Measurements from ENCODE around the gene RELN.

RELN gene

DNA sequence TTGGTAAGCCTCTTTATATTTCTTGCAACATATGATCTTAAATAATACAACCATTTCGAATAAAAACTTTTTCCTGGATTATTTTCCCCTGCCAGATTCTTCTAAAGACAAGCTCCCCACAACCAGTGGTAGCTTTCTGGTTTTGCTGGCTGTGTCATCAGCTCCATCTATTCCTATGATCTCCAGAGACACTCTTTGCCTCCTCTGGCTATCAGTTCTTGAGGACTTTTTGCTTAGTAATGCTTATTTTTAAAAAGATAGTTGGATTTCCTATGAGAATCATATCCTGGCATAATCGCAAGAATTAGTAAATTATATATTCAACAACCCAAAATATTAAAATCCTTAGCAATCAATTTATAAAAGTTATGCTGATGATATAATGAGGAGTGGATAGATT lies 439.7 kb downstream of the RELN start:
- H3K4me3 ChIP-seq (ENCODE audit: low read depth, low read length, poor library complexity, severe bottlenecking), result no peak overlapping the region
- H3K4me1 ChIP-seq (ENCODE audit: insufficient read depth, low read length, severe bottlenecking), result no peaks in the 10 kb centered on the region
- H3K9me2 ChIP-seq (ENCODE audit: low read depth, low read length), result no peaks in the 10 kb centered on the region
- no peaks in the 10 kb centered on the region for H3K36me3 ChIP-seq (ENCODE audit: insufficient read depth, low read length)
- no peaks in the 10 kb centered on the region for H3K79me2 ChIP-seq (ENCODE audit: insufficient read depth, low read length)
- H4K20me1 ChIP-seq (ENCODE audit: insufficient read depth, low read length), result no peaks in the 10 kb centered on the region
- H3K4me2 ChIP-seq (ENCODE audit: low read length), result no peak overlapping the region
- no peaks in the 10 kb centered on the region for H3F3A ChIP-seq (ENCODE audit: insufficient read depth, low read length)
- H3K9ac ChIP-seq (ENCODE audit: low read length), result no peak overlapping the region
- no peaks in the 10 kb centered on the region for H3K9me3 ChIP-seq (ENCODE audit: low read length)
- TF ChIP-seq, protein P1, sequence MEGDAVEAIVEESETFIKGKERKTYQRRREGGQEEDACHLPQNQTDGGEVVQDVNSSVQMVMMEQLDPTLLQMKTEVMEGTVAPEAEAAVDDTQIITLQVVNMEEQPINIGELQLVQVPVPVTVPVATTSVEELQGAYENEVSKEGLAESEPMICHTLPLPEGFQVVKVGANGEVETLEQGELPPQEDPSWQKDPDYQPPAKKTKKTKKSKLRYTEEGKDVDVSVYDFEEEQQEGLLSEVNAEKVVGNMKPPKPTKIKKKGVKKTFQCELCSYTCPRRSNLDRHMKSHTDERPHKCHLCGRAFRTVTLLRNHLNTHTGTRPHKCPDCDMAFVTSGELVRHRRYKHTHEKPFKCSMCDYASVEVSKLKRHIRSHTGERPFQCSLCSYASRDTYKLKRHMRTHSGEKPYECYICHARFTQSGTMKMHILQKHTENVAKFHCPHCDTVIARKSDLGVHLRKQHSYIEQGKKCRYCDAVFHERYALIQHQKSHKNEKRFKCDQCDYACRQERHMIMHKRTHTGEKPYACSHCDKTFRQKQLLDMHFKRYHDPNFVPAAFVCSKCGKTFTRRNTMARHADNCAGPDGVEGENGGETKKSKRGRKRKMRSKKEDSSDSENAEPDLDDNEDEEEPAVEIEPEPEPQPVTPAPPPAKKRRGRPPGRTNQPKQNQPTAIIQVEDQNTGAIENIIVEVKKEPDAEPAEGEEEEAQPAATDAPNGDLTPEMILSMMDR (IDR thresholded peaks at IDR 0.05; ENCODE audit: low read length), result no peak
- TF ChIP-seq EZH2 (IDR thresholded peaks at IDR 0.05; ENCODE audit: borderline replicate concordance, low read length), result no peak
- H3K27me3 ChIP-seq (ENCODE audit: insufficient read depth, low read length), result no peaks in the 10 kb centered on the region
- no peak overlapping the region for H2AFZ ChIP-seq (ENCODE audit: low read length)
- no peak overlapping the region for H3K27ac ChIP-seq (ENCODE audit: low read depth, low read length, poor library complexity, severe bottlenecking)

DNA sequence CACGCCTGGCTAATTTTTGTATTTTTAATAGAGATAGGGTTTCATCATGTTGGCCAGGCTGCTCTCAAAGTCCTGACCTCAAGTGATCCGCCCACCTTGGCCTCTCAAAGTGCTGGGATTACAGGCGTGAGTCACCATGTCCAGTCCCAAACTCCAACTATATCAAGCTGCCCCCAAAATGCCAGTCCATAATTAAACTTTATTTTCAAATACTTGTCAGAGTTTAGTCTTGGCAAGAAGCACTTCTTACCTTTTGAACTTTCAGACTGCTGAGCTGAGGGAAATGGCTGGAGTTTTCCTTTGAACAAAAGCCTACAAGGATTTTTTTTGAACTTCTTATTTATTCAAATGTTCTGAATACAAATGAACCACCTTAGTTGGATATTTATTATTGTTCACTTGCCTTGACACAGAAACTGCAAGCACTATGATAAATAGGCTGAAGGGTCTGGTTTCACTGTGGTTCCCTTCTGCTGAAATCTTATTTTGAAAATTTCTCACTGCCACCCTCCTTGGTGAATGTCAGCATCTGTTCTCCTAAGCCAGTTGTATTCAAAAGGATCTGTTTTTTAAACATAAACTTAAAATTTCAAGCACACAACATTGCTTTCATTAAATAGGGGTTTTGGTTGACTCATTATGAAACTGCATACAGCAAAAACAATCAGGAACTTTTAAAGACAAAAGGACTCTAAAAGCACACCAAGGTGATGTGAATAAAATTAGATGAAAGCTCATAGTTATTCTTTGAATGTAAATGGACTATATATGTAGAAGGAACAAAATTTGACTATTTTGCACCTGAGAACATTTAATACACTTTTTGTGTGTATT lies 441.8 kb downstream of the RELN start:
- Histone ChIP-seq H3K79me2 (ENCODE audit: insufficient read depth, low read length) (no peaks in the 10 kb centered on the region), H3K27ac (ENCODE audit: low read depth, low read length, poor library complexity, severe bottlenecking) (no peak overlapping the region), H3K9ac (ENCODE audit: low read length) (no peak overlapping the region), H4K20me1 (ENCODE audit: insufficient read depth, low read length) (no peaks in the 10 kb centered on the region), H3K27me3 (ENCODE audit: insufficient read depth, low read length) (no peaks in the 10 kb centered on the region), H3K4me3 (ENCODE audit: low read depth, low read length, poor library complexity, severe bottlenecking) (no peak overlapping the region), H3K9me3 (ENCODE audit: low read length) (no peaks in the 10 kb centered on the region), H3F3A (ENCODE audit: insufficient read depth, low read length) (no peaks in the 10 kb centered on the region), H2AFZ (ENCODE audit: low read length) (no peak overlapping the region), H3K36me3 (ENCODE audit: insufficient read depth, low read length) (no peaks in the 10 kb centered on the region), H3K4me1 (ENCODE audit: insufficient read depth, low read length, severe bottlenecking) (no peaks in the 10 kb centered on the region), H3K4me2 (ENCODE audit: low read length) (no peak overlapping the region), H3K9me2 (ENCODE audit: low read depth, low read length) (no peaks in the 10 kb centered on the region)
- TF ChIP-seq, protein P1 (IDR thresholded peaks at IDR 0.05; ENCODE audit: low read length), result no peak
- no peak for TF ChIP-seq EZH2 (IDR thresholded peaks at IDR 0.05; ENCODE audit: borderline replicate concordance, low read length)

- Histone ChIP-seq H3F3A (ENCODE audit: insufficient read depth, low read length) (no peaks in the 10 kb centered on the region), H3K9me2 (ENCODE audit: low read depth, low read length) (no peaks in the 10 kb centered on the region), H3K36me3 (ENCODE audit: insufficient read depth, low read length) (no peaks in the 10 kb centered on the region), H3K4me2 (ENCODE audit: low read length) (no peak overlapping the region), H3K4me3 (ENCODE audit: low read depth, low read length, poor library complexity, severe bottlenecking) (no peak overlapping the region), H2AFZ (ENCODE audit: low read length) (no peak overlapping the region), H4K20me1 (ENCODE audit: insufficient read depth, low read length) (no peaks in the 10 kb centered on the region), H3K9me3 (ENCODE audit: low read length) (no peaks in the 10 kb centered on the region), H3K27me3 (ENCODE audit: insufficient read depth, low read length) (no peaks in the 10 kb centered on the region), H3K9ac (ENCODE audit: low read length) (no peak overlapping the region), H3K27ac (ENCODE audit: low read depth, low read length, poor library complexity, severe bottlenecking) (no peak overlapping the region), H3K4me1 (ENCODE audit: insufficient read depth, low read length, severe bottlenecking) (no peaks in the 10 kb centered on the region), H3K79me2 (ENCODE audit: insufficient read depth, low read length) (no peaks in the 10 kb centered on the region)
- TF ChIP-seq, protein P1 (IDR thresholded peaks at IDR 0.05; ENCODE audit: low read length), result no peak
- TF ChIP-seq EZH2 (IDR thresholded peaks at IDR 0.05; ENCODE audit: borderline replicate concordance, low read length), result no peak
These were observed 447.0 kb downstream of the RELN start for GRCh38 chr7:103542470-103542869.

All from OCI-LY1 (cell line).